ENCODE measurements around the gene MAP9.
"Not testable (repeated sequence)": the region's sequence is repeated elsewhere in the genome, so short reads cannot be mapped to it uniquely, and the experiment has no call there.

The MAP9 gene

DNA sequence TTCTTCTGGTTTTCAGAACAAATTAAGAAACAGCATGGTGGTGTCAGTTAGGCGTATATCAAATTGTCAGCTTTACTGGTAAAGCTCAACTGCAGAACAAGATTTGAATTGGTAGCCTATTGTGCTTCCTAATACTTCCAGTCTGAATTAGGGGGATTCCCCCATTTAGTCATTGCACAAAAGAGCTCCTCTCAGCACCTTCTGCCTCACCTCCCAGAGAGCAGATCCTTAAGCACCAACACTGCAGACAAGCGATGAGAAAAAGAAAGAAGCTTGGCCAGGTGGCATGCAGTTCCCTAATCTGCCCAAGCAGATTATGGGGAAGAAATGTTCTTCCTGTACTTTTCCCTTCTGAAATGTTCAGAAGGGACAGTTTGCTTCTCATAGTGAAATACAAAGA, 9.2 kb downstream of the MAP9 start:
- intact Hi-C loops (cut with DNase I) = no loop called here

GRCh38 chr4:155353923-155354540, 22.7 kb downstream of the MAP9 start:
- intact Hi-C loops (cut with DNase I) = loop anchor here (10.0 kb wide), 1 partner anchor 379 kb away; no protein-coding TSS in a partner anchor
- DNase-seq = peak; percentile 27 to 83 (median 64)

More for the DNA sequence above, 9.2 kb downstream of the MAP9 start:
- no peak for DNase-seq

- DNase-seq = no peak
- intact Hi-C loops (cut with DNase I) = no loop called here
These were observed 34.6 kb downstream of the MAP9 start for GRCh38 chr4:155342142-155342541.

DNA sequence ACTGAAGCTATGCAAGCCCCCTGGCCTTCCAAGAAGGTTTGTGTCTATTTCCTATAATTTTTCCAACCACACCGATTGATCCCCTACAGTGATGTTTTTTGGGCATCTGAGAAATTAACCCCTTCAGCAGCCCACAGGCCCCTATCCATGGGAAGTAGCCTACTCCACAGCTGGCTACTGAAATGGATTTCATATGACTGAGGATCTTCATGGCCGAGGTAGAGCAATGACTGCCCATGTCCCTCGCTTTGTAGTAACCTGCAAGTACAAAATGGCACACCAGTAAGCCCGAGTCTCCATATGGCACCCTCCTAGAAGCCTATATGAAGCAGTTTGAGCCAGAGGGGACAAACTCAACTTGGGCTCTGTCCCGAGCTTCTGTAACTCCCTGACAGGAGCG, 36.8 kb downstream of the MAP9 start:
- intact Hi-C loops (cut with DNase I) = no loop called here
- no peak for DNase-seq

- intact Hi-C loops (cut with DNase I) = no loop called here
These were observed 37.2 kb downstream of the MAP9 start for GRCh38 chr4:155339588-155339987.

GRCh38 chr4:155338196-155338595, 38.6 kb downstream of the MAP9 start:
- DNase-seq = no peak
- intact Hi-C loops (cut with DNase I) = no loop called here

More at GRCh38 chr4:155339588-155339987, 37.2 kb downstream of the MAP9 start:
- no peak for DNase-seq

GRCh38 chr4:155336242-155336641, 40.5 kb downstream of the MAP9 start:
- no peak for DNase-seq
- intact Hi-C loops (cut with DNase I) = no loop called here

DNA sequence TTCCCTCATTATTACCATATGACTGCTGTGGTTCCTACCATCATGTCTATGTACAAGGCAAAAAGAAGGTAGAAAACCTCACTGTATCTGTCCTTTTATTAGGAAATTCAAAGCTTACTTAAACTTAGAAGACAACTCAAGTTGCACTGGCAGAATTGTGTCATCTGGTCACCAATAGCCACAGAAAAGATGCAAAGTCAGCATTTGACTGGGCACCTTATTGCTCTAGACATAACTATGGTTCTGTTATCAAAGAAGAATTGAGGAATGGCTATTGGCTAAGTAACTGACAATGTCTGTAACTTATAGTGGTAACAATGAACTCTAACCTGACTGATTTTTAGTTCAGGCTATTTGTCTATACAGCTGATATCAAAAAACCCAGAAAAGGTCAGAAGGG, 45.3 kb downstream of the MAP9 start:
- no peak for DNase-seq
- intact Hi-C loops (cut with DNase I) = no loop called here

DNA sequence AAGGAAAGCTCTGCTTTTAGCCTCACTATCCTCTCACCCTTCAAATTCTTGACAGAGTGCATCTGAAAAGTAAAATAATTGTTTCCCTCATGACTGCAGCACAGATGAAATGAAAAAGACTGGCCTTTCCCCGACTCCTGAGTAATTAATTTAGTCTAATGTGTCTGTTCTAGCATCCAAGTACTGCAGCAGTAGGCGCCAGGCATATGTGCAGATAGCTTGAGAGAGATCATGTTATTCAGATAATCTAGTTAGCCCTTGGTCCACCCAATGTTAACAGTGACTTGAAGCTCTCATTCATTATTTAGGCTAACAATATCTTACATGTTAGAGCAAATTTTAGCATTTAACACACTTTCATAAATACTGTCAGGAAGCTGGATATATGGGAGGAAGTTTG, 54.0 kb downstream of the MAP9 start:
- DNase-seq = no peak

DNA sequence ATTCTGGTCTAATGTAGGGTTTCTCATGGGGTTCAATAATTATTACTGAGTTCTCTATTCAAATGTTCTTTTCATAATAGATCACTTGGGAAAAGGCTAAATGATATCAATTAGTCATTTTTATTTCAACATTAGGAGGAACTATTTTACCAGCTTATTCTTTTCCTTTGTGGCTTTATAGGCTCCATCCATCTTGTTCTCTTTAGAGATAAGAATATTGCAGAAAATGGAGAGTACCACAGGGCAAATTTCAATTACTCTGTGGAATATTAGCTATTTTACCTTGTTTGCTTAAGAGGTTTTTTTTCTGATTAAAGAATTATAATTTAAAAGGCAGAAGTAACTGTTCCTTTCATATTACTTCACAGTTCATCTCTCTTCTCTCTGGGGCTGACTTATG, 55.8 kb downstream of the MAP9 start:
- intact Hi-C loops (cut with DNase I) = no loop called here
- no peak for DNase-seq

More for the DNA sequence above, 54.0 kb downstream of the MAP9 start:
- intact Hi-C loops (cut with DNase I) = no loop called here

GRCh38 chr4:155319516-155319915, 57.2 kb downstream of the MAP9 start:
- intact Hi-C loops (cut with DNase I) = no loop called here

GRCh38 chr4:155312027-155312426, 64.7 kb downstream of the MAP9 start:
- DNase-seq = not testable (repeated sequence)

More at GRCh38 chr4:155319516-155319915, 57.2 kb downstream of the MAP9 start:
- no peak for DNase-seq

GRCh38 chr4:155307731-155308277, 69.0 kb downstream of the MAP9 start:
- intact Hi-C loops (cut with DNase I) = no loop called here

More at GRCh38 chr4:155312027-155312426, 64.7 kb downstream of the MAP9 start:
- intact Hi-C loops (cut with DNase I) = not testable (repeated sequence)

GRCh38 chr4:155305619-155306018, 71.1 kb downstream of the MAP9 start:
- intact Hi-C loops (cut with DNase I) = no loop called here
- no peak for DNase-seq

More at GRCh38 chr4:155307731-155308277, 69.0 kb downstream of the MAP9 start:
- DNase-seq = no peak

DNA sequence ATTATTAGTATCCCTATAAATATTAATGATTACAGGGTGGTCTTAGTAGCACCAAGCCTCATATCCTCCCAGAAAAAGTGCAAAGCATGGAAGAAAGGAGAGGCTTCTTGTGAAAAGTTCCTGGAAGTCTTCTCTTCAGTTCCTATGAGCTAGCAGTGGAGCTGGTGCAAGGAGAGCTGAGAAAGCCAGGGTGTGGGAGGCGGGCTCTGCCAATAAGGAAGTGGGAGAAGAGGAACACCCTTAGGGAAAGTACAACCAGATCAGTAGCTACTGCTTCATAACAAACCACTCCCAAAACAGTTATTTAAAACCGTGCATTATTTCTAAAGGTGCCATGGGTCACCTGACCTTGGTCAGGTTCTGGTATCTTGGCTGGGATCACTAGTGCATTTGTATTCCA, 72.4 kb downstream of the MAP9 start:
- no peak for DNase-seq
- intact Hi-C loops (cut with DNase I) = no loop called here

- DNase-seq = no peak
- intact Hi-C loops (cut with DNase I) = no loop called here
These were observed 77.7 kb downstream of the MAP9 start for GRCh38 chr4:155299103-155299502.
